ENCODE data around the gene VSIG10.
"Not testable (repeated sequence)": the region's sequence is repeated elsewhere in the genome, so short reads cannot be mapped to it uniquely, and the experiment has no call there.

VSIG10 gene

DNA sequence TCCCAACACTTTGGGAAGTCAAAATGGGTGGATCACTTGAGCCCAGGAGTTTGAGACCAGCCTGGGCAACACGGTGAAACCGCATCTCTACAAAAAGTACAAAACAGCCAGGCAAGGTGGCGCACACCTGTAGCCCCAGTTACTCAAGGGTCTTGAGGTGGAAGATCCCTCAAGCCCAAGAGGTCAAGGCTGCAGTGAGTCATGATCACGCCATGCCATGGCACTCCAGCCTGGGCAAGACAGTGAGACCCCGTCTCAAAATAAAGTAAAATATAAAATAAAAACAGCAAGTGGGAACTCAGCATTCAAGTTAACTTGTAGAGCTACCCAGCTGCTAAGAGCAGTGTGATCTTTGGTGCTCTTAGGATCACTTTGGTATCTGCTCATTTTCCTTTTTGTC, 74.6 kb downstream of the VSIG10 start:
- TF ChIP-seq, protein P1, sequence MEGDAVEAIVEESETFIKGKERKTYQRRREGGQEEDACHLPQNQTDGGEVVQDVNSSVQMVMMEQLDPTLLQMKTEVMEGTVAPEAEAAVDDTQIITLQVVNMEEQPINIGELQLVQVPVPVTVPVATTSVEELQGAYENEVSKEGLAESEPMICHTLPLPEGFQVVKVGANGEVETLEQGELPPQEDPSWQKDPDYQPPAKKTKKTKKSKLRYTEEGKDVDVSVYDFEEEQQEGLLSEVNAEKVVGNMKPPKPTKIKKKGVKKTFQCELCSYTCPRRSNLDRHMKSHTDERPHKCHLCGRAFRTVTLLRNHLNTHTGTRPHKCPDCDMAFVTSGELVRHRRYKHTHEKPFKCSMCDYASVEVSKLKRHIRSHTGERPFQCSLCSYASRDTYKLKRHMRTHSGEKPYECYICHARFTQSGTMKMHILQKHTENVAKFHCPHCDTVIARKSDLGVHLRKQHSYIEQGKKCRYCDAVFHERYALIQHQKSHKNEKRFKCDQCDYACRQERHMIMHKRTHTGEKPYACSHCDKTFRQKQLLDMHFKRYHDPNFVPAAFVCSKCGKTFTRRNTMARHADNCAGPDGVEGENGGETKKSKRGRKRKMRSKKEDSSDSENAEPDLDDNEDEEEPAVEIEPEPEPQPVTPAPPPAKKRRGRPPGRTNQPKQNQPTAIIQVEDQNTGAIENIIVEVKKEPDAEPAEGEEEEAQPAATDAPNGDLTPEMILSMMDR (conservative IDR thresholded peaks at IDR 0.05; ENCODE audit: low read depth, low read length): no peak
- no peak overlapping the region for H3K4me3 ChIP-seq (IDR thresholded peaks at IDR 0.05; ENCODE audit: insufficient read depth, low read depth, low read length)
- no peak overlapping the region for H2AFZ ChIP-seq (ENCODE audit: low read depth)
- no peak overlapping the region for H3K4me2 ChIP-seq
- H4K20me1 ChIP-seq (ENCODE audit: insufficient read depth): no peaks in the 10 kb centered on the region
- H3K9ac ChIP-seq: no peak overlapping the region
- no peaks in the 10 kb centered on the region for H3K79me2 ChIP-seq (ENCODE audit: insufficient read depth, low read depth)
- H3K4me1 ChIP-seq (ENCODE audit: low read depth, poor library complexity, severe bottlenecking): peaks cover 3% of the 10 kb centered on the region
- no peak overlapping the region for H3K27ac ChIP-seq
- no peaks in the 10 kb centered on the region for H3K36me3 ChIP-seq (ENCODE audit: insufficient read depth)
- no peaks in the 10 kb centered on the region for H3K27me3 ChIP-seq (ENCODE audit: insufficient read depth, low read depth)

DNA sequence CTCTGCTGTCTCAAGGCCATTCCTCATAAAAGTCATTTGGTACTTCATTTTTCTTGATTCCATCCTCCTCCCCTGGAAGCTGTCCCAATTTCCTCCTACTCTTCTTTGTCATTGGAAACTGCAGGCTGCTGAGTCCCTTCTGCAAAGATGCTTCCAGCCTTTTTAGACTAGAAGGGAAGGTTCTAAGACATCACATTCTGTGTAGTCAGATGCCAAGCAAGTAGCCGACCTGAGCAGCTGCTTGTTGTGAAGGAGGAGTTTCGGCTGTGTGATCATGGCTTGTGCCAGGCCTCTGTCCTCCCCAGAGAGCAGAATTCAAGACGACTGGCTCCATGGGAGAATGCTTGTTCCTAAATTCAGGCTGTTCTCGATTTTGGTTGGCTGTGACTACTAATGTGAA, 78.6 kb downstream of the VSIG10 start:
- no peaks in the 10 kb centered on the region for H3K36me3 ChIP-seq (ENCODE audit: insufficient read depth)
- no peak overlapping the region for H3K4me2 ChIP-seq
- no peak overlapping the region for H3K9ac ChIP-seq
- H3K27me3 ChIP-seq (ENCODE audit: insufficient read depth, low read depth): no peaks in the 10 kb centered on the region
- H3K4me3 ChIP-seq (IDR thresholded peaks at IDR 0.05; ENCODE audit: insufficient read depth, low read depth, low read length): no peak overlapping the region
- H3K79me2 ChIP-seq (ENCODE audit: insufficient read depth, low read depth): no peaks in the 10 kb centered on the region
- no peak overlapping the region for H3K27ac ChIP-seq
- H2AFZ ChIP-seq (ENCODE audit: low read depth): no peak overlapping the region
- H4K20me1 ChIP-seq (ENCODE audit: insufficient read depth): no peaks in the 10 kb centered on the region
- TF ChIP-seq, protein P1 (conservative IDR thresholded peaks at IDR 0.05; ENCODE audit: low read depth, low read length): no peak
- no peaks in the 10 kb centered on the region for H3K4me1 ChIP-seq (ENCODE audit: low read depth, poor library complexity, severe bottlenecking)

DNA sequence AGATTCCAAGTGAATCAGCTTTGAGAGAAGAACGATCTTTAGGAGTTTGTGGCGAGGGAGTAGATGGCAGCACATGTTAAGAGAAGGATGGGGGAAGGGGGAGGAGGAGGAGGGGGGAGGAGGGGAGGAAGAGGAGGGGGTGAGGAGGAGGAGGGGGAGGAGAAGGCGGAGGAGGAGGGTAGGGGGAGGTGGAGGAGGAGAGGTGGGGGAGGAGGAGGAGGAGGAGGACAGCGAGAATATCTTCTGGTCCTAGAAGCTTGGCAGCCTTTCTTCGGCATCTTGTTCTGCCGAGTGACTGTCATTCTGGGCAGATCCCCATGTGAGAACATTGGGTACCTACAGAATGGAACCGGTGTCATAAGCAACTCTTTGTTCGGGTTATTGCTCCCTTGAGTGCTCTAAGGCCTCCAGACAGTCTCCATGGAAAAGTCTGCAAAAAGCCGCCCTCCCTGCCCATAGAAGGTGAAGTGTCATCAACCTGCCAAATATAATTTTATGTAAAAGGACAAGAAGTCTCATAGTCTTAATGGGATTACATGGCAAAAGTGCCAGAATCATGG, 80.4 kb downstream of the VSIG10 start:
- no peaks in the 10 kb centered on the region for H4K20me1 ChIP-seq (ENCODE audit: insufficient read depth)

DNA sequence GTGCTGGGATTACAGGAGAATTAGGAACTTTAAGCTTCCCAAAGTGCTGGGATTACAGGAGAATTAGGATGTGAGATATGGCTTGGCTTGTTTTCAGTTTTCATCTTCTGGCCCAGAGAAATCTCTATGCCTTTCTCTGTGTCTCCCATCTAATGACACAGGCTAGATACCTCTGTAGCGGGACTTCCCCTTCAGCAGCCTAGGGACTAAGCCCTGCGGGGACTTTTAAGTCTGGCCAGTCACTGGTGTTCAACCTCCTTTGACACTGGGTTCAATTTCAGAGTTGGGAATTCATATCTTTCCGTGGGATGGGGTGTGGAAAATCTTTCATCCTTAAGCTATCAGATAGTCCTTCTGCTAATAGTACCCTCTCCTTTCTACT, 81.1 kb downstream of the VSIG10 start:
- Histone ChIP-seq H3K36me3 (ENCODE audit: insufficient read depth) (no peaks in the 10 kb centered on the region), H4K20me1 (ENCODE audit: insufficient read depth) (no peaks in the 10 kb centered on the region)

More for the DNA sequence above, 80.4 kb downstream of the VSIG10 start:
- peaks cover under 1% of the 10 kb centered on the region; the same call in 1 of the 2 replicates for H3K79me2 ChIP-seq (ENCODE audit: insufficient read depth, low read depth)
- H3K4me3 ChIP-seq (IDR thresholded peaks at IDR 0.05; ENCODE audit: insufficient read depth, low read depth, low read length): no peak overlapping the region
- no peak overlapping the region for H3K9ac ChIP-seq
- TF ChIP-seq, protein P1 (conservative IDR thresholded peaks at IDR 0.05; ENCODE audit: low read depth, low read length): no peak
- H3K4me2 ChIP-seq: no peak overlapping the region
- H2AFZ ChIP-seq (ENCODE audit: low read depth): no peak overlapping the region
- no peaks in the 10 kb centered on the region for H3K4me1 ChIP-seq (ENCODE audit: low read depth, poor library complexity, severe bottlenecking)
- H3K36me3 ChIP-seq (ENCODE audit: insufficient read depth): no peaks in the 10 kb centered on the region
- H3K27ac ChIP-seq: no peak overlapping the region
- H3K27me3 ChIP-seq (ENCODE audit: insufficient read depth, low read depth): no peaks in the 10 kb centered on the region

DNA sequence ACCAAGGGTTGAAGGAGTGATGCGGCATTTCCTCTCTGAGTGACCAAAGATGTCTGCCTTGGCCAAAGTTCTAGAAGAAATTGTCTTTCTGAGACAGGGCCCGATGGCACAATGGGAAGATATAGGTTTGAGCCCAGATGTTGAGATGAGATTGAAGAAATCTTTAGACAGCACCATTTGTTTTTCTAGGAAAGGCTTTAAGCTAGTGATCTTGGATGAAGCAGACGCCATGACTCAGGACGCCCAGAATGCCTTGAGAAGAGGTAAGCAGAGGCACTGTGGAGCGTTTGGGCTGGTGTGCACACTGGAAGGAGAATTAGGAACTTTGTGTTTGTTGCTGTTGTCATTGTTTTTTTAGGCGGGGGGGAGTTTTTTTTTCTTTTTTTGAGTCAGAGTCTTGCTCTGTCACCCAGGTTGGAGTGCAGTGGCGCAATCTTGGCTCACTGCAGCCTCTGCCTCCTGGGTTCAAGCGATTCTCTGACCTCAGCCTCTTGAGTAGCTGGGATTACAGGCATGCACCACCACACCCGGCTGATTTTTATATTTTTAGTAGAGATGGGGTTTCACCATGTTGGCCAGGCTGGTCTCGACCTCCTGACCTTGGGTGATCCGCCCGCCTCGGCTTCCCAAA, 81.6 kb downstream of the VSIG10 start:
- H3K27ac ChIP-seq; H2AFZ ChIP-seq (ENCODE audit: low read depth); H3K4me2 ChIP-seq; H3K4me1 ChIP-seq (ENCODE audit: low read depth, poor library complexity, severe bottlenecking); H4K20me1 ChIP-seq (ENCODE audit: insufficient read depth); H3K36me3 ChIP-seq (ENCODE audit: insufficient read depth); H3K27me3 ChIP-seq (ENCODE audit: insufficient read depth, low read depth); H3K9ac ChIP-seq; H3K4me3 ChIP-seq (IDR thresholded peaks at IDR 0.05; ENCODE audit: insufficient read depth, low read depth, low read length): not testable (repeated sequence)
- peaks cover 12% of the 10 kb centered on the region for H3K79me2 ChIP-seq (ENCODE audit: insufficient read depth, low read depth)

More for the DNA sequence above, 81.1 kb downstream of the VSIG10 start:
- H3K79me2 ChIP-seq (ENCODE audit: insufficient read depth, low read depth): peaks cover 7% of the 10 kb centered on the region
- H3K4me3 ChIP-seq (IDR thresholded peaks at IDR 0.05; ENCODE audit: insufficient read depth, low read depth, low read length): no peak overlapping the region
- H3K27me3 ChIP-seq (ENCODE audit: insufficient read depth, low read depth): no peaks in the 10 kb centered on the region
- no peak overlapping the region for H3K4me2 ChIP-seq
- no peak overlapping the region for H2AFZ ChIP-seq (ENCODE audit: low read depth)
- no peak overlapping the region for H3K9ac ChIP-seq
- H3K4me1 ChIP-seq (ENCODE audit: low read depth, poor library complexity, severe bottlenecking): peaks cover 4% of the 10 kb centered on the region
- TF ChIP-seq, protein P1 (conservative IDR thresholded peaks at IDR 0.05; ENCODE audit: low read depth, low read length): no peak
- H3K27ac ChIP-seq: no peak overlapping the region

Data from KMS-11 (cell line).